Middle frontal gyrus (tissue), 1 donor: ENCODE measurements around the gene SPAG8.

ENCODE experiments used
- DNase-seq: peaks from one replicate; pipeline ENCODE4 v3.0.0-alpha.2; 2015; ENCODE audit warnings: low spot score; ENCODE audit errors: extremely low spot score

SPAG8 gene

DNA sequence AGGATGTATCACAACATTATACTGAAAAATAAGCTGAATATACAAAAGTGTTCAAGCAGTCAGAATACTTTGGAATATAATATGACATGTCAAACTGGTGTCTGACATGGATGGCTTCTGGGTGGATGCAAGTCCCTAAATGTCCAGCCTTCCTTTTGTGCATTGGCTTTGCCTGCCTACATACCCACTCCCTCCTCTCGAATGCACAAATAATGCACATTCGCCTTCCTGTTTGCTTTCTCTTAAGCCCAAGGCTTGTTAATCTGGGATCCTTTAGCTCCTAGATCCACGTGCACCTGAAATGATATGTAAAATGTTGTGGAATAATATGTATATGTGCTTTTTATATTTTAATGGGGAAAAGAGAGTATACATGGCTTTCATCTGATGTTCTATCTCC, 33.6 kb downstream of the SPAG8 start:
- DNase-seq: no peak

DNA sequence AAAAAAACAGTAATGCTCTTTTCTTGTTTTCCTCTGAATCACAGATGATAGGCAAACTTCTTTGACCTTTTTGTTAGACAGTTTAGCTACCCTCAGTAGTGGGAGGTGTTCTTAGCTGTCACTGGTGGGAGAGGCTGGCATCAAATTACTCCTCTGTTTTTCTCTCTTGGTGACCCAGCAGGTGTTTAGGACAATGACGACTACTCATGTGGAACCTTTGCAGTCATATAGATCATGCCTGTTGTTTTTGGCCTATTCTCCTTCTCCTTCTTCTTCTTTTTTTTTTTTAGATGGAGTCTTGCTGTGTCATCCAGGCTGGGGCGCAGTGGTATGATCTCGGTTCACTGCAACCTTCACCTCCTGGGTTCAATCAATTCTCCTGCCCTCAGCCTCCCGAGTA, 36.0 kb downstream of the SPAG8 start:
- DNase-seq: no peak

DNA sequence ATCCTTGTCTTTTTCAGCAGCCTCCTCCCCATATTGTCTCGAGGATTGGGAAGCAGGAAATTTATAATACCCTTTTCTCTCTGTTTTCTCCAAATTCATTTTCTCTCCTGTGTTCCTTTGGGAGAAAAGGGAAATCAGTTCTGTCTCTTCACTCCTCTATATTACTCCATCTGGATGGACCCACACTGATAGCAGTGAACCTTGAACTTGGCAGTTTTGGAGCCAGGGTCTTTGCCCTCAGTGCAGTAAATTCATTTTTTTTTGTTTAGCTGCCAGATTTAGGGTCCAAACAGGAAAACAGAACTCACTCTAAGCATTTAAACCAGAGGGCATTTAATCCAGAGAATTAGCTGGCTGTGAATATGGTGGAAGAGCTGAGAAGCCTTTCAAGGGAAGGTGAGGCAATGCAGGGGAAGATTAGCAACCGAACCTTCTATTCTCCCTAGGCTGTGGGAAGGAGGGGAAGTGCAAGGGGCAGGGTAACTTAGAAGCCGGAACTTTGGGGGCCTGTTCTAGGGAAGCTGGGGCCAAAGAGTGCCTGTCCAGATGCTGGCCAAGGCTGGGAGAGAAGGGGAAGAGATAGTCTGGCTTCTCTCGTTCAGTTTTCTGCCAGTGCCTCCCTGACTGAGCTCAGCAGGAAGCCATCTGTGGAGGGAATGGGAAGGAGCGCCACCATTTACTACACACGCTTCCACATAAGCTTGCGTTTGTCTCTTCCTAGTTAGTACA, 37.0 kb downstream of the SPAG8 start:
- DNase-seq: no peak

DNA sequence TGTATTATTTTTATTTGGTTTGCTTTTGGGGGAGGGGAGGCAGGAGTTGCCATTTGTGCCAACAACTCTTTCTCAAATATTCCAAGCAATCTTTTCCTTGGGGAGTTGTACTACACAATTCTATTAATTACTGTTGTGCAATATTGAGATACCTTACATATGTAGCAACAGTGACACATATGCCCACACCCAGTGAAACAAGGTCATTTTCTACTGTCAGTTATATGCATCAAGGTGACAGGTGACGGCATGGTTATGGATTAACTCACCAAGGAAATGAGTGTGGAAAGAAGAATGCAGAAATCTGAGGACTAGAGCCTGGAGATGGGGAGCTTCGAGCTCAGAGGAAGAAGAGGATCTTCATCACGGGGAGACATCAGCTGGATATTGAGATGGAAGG, 40.1 kb downstream of the SPAG8 start:
- no peak for DNase-seq

DNA sequence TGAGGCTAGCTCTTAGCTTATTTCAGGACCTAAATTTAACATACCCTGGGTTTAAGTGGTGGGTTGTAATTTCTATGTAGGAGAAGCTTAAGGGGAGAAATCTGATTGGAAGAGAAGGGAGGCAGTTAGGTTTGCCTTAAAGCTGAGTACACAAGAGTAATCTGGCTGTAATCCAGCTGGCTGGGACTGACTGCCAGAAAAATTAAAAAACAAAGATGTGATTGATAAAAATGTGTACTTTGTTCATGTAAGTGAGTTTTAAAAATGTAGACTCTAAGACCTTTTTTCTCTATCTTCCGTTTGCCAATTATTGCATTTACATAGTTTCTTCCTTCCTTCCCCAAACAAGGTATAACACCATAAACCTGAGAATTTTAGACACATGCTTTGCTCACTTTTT, 40.5 kb downstream of the SPAG8 start:
- no peak for DNase-seq

DNA sequence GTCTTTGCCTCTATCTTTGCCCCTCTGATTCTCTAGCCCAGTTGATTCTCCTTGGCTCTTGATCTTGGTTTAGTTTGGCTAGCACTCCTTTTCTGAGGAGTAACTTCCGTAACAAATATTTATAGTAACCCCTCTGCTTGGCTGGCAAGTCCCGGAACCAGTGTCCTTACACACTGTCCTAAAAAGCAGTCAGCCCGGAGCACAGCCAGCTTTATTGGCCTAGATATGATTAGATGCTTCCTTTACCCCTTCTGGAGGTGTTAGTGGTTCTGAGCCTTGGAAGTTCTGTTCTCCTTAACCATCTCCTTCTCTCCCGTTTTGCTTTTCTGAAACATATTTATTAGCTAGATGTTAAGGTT, 41.0 kb downstream of the SPAG8 start:
- DNase-seq: no peak

DNA sequence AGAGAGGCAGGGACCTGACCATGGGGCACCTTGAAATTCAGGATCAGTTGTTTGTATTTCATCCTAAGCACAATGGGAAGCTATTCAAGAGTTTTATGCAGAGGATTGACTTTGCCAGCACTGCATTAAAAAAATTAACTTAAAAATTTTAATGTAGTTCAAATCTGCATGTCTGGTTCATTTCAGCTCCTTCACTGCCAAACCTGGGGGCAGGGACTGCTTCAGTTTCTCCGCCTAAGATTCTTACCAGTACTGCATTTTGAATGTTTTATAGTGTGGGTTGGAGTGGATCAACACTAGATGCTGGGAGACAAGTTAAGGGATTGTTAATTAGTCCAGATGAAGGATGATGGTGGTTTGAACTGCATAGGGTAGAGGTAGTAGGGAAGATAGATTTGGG, 42.3 kb downstream of the SPAG8 start:
- no peak for DNase-seq

DNA sequence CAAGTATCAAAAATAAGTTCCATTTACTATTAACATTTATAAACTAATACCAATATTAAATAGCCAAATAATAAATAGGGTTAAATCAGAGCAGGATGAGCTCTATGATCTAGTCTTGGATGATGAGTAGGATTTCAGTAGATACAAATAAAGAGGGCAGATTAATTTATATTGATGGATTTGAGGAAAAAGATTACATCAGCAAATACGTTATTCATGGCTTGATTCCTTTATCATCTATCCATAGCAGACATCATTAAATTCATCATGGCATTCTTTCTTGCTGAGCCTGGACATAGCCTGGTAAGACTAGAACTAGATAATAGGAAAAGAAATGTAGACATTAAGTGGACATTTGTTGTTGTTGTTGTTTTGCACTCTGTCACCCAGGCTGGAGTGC, 44.6 kb downstream of the SPAG8 start:
- no peak for DNase-seq

DNA sequence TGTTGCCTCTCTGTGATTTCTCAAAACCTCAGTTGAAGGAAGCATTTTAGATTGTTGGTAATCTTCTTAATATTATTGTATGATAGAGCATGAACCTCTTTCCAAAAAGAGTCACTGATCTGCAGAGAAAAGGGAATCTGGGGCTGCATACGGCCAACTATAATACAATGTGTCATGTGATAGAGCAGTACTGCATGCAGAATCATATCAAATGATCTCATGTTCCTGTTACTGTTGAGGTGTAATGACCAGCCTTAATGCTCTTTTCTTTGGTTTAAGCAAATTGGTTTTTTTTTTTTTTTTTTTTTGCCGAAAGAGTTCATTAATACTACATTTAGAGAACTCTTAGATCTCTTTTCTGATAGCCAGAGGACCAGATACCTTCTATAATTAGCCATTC, 45.1 kb downstream of the SPAG8 start:
- no peak for DNase-seq

DNA sequence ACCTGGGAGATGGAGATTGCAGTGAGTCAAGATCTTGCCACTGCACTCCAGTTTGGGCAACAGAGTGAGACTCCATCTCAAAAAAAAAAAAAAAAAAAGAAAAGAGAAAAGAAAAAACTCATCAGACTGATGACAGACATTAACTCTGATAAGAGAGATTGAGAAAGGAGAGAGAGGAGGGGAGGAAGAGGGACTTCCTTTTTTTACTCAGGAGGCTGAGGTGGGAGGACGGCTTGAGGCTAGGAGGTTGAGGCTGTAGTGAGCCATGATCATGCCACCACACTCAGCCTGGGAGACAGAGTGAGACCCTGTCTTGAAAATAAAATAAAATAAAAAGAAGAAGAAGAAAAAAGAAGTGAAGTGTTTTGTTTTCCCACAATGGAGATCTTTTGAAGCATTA, 48.3 kb downstream of the SPAG8 start:
- DNase-seq: no peak

DNA sequence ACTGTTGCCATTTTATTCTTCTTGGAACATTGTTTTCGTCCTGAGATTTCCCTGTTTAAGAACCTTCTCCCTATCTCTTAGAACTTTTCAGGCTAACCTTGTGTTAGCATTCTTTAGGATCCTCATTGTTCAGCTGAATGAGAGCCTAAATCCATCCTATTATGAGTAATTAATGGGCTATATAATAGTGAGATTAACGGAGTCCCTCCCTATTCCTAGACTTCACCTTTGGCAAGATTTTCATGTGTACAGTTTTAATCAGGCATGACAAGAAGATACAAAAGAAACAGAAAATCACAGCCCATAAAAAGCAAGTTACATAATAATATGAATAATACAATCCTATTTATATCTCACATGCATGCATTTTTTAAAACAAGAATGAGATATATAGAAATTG, 48.9 kb downstream of the SPAG8 start:
- no peak for DNase-seq

DNA sequence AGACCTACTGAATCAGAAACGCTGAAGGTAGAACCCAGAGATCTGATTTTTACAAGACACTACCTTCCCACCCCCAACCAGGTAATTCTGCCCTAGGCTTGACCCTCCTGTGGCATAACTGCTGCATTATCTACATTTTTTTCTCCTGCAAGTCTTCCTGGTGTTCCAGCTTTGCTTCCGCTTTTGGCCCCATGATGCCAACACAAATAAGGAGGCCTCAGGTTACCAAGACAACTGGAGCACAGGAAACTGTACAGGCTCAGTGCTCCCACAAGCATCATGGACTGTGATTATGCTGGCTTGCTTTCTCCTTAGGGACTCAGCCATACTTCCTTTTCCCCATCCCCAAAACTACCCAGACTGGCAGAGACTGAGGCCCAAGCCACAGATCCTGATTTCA, 51.4 kb downstream of the SPAG8 start:
- DNase-seq: no peak

DNA sequence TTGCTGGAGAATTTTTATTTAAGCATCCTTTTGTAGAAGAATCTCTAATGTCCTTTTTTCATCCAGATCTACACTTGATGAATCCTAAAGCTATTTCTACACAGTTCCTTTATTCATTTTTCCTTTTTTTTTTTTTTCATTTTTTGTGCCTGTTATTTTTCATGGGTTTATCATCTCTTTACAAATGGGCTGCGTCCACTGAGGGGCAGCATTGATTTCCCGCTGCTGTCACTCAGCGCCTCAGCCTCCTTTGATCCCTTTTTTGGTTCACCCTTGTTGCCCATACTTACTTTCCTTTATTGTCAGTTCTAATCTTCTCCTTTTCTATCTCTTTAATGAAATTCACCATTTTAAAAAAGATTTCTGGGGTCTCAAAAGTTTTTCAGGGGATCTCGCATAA, 52.3 kb downstream of the SPAG8 start:
- no peak for DNase-seq
